T-helper 17 cell (primary cell): Measurements from ENCODE around the gene LGR6. TPM values are rescaled to one million over a fixed set of nuclear protein-coding genes. Genes with fewer than 3 reads are reported as not detected.

Experiments
- ATAC-seq: fragments of 150-1000 bp; cut with Tn5 transposase; 2 replicates; pipeline ENCODE4 v1.10.0; 2021; ENCODE audit warnings: mild to moderate bottlenecking, moderate library complexity
- DNase-seq, 3 donors: peaks; one replicate each; pipeline versions ENCODE4 v3.0.0 to v3.0.0-alpha.2; 2020 to 2021
- H3K9me3 ChIP-seq: one replicate; pipeline ENCODE4 v1.7.0; 2013; ENCODE audit warnings: low read length, mild to moderate bottlenecking; ENCODE audit not compliant: control insufficient read depth, poor library complexity, severe bottlenecking
- H3K27ac Mint-ChIP-seq: one replicate; pipeline ENCODE4 v1.8.0; 2022; ENCODE audit warnings: mild to moderate bottlenecking, moderate library complexity, mixed read lengths
- H3K27me3 Mint-ChIP-seq: one replicate; pipeline ENCODE4 v1.8.0; 2022; ENCODE audit warnings: mixed read lengths
- H3K36me3 Mint-ChIP-seq: one replicate; pipeline ENCODE4 v1.8.0; 2022; ENCODE audit warnings: low read depth, mixed read lengths
- H3K4me1 Mint-ChIP-seq: one replicate; pipeline ENCODE4 v1.8.0; 2022; ENCODE audit warnings: mild to moderate bottlenecking, mixed read lengths
- H3K4me3 Mint-ChIP-seq: one replicate; pipeline ENCODE4 v1.8.0; 2022; ENCODE audit warnings: mild to moderate bottlenecking, moderate library complexity, mixed read lengths
- total RNA-seq, 4 donors: library from RNA in 2 of 4; stranded (reverse) in 2 of 4; gene quantifications; one replicate each; pipeline ENCODE4 v1.2.3 and lab custom pipeline; 2022 to 2026

The LGR6 gene
- total RNA-seq, 2 donors from 2014 or later, result 0.13 to 0.25 TPM

DNA sequence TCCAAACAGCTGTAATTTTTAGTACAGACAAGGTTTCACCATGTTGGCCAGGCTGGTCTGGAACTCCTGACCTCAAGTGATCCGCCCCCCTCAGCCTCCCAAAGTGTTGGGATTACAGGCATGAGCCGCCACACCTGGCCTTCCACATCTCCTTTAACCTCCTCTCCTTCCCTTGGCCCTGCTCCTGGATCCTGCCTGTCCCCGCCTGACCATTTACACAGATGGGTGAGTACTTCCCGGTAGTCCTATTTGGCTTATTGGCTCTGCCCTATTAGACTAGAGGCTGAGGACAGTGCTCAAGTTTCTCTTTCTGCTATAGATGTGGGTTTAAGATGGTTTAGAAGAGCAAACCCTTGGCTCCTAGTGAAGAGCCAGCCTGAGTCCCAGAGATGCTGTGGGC, 40.3 kb upstream of the LGR6 start:
- ATAC-seq (no peak), DNase-seq (no peak)
- H3K9me3 ChIP-seq, result no peaks in the 10 kb centered on the region
- Mint-ChIP-seq H3K4me1 (peaks cover 38% of the 10 kb centered on the region), H3K27ac (no peak overlapping the region), H3K4me3 (peak overlapping the region; percentile 70), H3K36me3 (peaks cover 16% of the 10 kb centered on the region), H3K27me3 (no peaks in the 10 kb centered on the region)

DNA sequence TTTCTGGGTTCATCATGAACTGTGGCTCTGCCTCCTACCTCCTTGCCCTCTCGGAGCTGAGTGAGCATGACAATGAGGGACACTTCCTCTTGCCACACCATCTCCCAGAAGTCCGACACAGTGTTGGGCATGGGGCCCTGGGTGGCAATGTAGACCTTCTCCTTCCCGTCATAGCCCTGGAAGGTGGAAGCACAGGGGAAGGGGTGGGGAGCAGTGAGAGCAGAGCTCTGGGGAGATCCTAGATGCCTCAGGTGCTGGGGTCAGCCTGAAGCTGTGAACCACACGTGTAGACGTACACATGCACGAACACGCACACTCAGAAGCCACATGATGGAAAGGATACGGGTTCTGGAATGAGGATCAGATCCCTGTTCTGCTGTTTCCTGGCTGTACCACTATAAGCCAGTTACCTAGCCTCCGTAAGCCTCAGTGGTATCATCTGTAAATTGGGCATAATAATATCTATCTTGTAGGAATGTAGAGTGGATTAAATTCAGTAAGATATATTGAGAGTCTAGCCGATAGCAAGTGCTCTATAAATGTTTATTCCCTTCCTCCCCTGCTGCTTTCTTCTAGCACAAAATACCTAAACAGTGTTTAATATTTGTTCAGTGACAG, 39.3 kb upstream of the LGR6 start:
- H3K36me3 Mint-ChIP-seq, result peaks cover 16% of the 10 kb centered on the region
- H3K27me3 Mint-ChIP-seq, result no peaks in the 10 kb centered on the region
- peak overlapping the region; percentile 98 for H3K27ac Mint-ChIP-seq
- DNase-seq (no peak), ATAC-seq (no peak)
- H3K9me3 ChIP-seq, result no peaks in the 10 kb centered on the region
- no peak overlapping the region for H3K4me3 Mint-ChIP-seq
- peaks cover 46% of the 10 kb centered on the region for H3K4me1 Mint-ChIP-seq

DNA sequence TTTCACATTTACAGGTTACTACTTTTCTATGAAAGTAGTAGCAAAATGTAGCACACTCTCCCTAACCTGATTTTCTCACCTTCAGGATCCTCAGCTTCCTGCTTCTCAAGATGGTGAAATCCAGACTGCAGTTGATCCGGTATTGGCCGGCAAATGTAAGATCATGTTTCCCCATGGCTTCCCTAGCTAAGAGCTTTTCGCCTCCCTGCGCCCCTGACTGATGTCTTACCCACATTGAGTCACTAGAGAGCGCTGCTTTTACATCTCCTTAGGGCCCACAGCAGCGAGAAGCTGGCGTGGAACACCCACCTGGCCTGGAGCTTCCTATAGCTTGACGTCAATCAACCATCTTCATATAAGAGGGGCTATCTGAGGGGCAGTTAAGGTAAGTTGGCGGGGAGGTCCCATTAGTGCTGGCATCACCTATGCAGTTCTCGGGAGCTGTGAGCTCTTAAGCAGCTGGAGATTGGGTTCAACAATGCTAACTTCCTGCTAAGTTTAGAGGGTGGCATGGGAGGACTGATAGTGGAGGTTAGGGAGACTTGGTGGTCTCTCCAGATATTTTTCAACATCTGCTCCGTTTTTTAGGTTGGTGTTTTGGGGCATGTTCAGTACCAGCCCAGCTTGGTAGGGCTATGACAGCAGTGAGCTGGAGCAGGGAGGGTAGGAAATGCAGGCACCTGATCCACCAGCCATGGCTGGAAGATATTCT, 38.7 kb upstream of the LGR6 start:
- peak in 1 of 3 donors; percentile 53 for DNase-seq
- H3K9me3 ChIP-seq, result no peaks in the 10 kb centered on the region
- Mint-ChIP-seq H3K27ac (peak overlapping the region; percentile 98), H3K36me3 (peaks cover 18% of the 10 kb centered on the region), H3K4me1 (peaks cover 53% of the 10 kb centered on the region), H3K27me3 (no peaks in the 10 kb centered on the region), H3K4me3 (no peak overlapping the region)
- peak; percentile 83 for ATAC-seq

DNA sequence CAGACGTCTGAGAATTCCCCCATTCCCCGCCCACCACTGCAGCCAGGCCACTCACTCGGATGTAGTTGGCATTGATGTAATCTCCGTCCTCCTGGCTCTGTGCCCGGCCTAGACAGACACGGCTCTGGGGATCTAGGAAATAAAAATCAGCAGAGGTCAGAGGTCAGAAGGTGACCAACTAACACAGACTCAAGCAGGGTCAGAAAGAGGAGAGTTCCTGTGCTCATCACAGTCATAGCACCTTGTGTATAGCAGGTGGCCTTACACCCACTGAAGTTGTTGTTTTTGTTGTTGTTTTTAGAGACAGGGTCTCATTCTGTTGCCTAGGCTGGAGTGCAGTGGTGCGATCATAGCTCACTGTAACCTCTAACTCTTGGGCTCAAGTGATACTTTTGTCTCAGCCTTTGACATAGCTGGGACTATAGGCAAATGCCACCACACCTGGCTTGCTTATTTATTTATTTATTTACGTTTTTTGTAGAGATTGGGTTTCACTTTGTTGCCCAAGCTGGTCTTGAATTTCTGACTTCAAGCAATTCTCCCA, 38.0 kb upstream of the LGR6 start:
- Mint-ChIP-seq H3K4me1 (peaks cover 57% of the 10 kb centered on the region), H3K4me3 (no peak overlapping the region), H3K27me3 (no peaks in the 10 kb centered on the region), H3K36me3 (peaks cover 18% of the 10 kb centered on the region), H3K27ac (peak overlapping the region; percentile 98)
- no peaks in the 10 kb centered on the region for H3K9me3 ChIP-seq
- peak in 1 of 3 donors; percentile 42 for DNase-seq
- ATAC-seq, result no peak

DNA sequence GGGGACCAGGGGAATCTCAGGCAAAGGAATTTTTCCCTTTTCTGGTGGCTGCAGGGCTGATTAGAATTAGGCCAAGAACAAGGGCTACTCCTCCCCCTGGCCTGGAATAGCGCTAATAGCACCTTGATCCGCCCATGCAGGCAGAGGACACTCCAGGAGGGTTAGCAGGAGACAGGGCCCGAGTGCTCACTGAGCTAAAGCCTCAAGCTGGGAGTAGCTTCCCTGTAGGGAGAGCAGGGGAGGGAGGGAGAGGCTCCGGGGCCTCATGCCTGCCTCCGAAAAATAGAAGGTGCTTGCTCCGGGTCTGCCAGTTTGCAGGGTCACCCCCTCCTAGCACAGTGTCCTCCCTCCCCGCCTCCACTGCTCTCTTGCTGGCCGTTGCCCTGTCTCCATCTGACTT, 37.0 kb upstream of the LGR6 start:
- Mint-ChIP-seq H3K27ac (peak overlapping the region; percentile 98), H3K4me3 (no peak overlapping the region), H3K4me1 (peaks cover 60% of the 10 kb centered on the region), H3K27me3 (no peaks in the 10 kb centered on the region), H3K36me3 (peaks cover 11% of the 10 kb centered on the region)
- no peaks in the 10 kb centered on the region for H3K9me3 ChIP-seq
- ATAC-seq (no peak), DNase-seq (no peak)

DNA sequence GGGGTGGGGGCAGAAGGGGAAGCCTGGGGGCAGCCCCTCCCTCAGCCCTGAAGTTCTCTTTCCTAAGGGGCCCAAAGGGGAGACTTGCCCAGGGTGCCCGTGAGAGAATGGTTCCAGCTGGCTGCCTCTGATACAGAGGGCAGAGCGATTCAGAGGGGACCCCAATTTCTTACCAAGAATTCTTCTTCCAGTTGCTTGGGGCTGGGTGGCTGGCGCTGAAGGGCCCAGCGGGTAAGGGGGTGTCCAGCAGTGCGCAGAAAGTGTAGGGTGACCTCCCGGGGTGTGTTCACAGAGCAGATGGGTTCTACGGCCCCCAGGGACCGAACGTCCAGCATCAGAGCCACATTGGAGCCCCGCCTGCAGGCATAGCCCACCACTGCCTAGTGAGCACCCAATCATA, 35.7 kb upstream of the LGR6 start:
- no peak for ATAC-seq
- Mint-ChIP-seq H3K4me3 (peak overlapping the region; percentile 64), H3K4me1 (peaks cover 67% of the 10 kb centered on the region)

DNA sequence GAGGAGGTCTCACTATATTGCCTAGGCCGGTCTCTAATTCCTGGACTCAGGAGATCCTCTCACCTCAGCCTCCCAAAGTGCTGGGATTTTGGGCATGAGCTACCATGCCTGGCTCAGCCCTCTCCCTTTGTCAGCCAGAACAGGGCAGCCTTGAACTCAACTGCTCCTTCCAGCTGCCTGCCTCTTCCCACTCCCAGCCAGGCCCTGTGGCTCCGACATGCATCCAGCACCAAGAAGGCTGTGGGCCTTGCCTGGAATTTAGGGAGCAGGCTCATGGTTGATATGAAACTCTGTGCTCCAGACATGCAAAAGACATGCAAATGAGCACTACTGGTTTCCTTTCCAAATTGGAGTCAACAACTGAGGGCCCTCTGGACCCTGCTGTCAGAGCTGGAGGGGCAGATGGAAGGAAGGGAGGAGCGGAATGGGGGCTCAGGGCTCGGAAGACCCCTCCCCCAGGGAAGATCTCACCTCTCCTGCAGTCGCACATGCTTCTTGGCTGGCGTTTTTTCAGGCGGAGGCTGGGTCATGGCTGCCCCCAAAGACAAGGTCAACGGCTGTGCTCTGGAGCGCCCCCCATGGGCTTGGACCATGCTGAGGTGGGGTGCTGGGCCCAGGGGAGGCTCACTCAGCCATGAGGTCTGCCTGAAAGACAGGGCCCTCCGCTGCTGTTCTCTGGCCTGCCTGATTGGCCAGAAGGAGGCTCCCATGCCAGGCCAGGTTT, 34.6 kb upstream of the LGR6 start:
- peaks cover 7% of the 10 kb centered on the region for H3K36me3 Mint-ChIP-seq
- H3K27ac Mint-ChIP-seq, result peak overlapping the region; percentile 98
- ATAC-seq (no peak), DNase-seq (no peak)
- no peaks in the 10 kb centered on the region for H3K27me3 Mint-ChIP-seq
- H3K9me3 ChIP-seq, result no peaks in the 10 kb centered on the region
- peak overlapping the region; percentile 97 for H3K4me3 Mint-ChIP-seq
- H3K4me1 Mint-ChIP-seq, result peaks cover 69% of the 10 kb centered on the region

More for the DNA sequence above, 35.7 kb upstream of the LGR6 start:
- H3K27me3 Mint-ChIP-seq, result no peaks in the 10 kb centered on the region
- peaks cover 11% of the 10 kb centered on the region for H3K36me3 Mint-ChIP-seq
- no peak for DNase-seq
- H3K9me3 ChIP-seq, result no peaks in the 10 kb centered on the region
- H3K27ac Mint-ChIP-seq, result peak overlapping the region; percentile 98

DNA sequence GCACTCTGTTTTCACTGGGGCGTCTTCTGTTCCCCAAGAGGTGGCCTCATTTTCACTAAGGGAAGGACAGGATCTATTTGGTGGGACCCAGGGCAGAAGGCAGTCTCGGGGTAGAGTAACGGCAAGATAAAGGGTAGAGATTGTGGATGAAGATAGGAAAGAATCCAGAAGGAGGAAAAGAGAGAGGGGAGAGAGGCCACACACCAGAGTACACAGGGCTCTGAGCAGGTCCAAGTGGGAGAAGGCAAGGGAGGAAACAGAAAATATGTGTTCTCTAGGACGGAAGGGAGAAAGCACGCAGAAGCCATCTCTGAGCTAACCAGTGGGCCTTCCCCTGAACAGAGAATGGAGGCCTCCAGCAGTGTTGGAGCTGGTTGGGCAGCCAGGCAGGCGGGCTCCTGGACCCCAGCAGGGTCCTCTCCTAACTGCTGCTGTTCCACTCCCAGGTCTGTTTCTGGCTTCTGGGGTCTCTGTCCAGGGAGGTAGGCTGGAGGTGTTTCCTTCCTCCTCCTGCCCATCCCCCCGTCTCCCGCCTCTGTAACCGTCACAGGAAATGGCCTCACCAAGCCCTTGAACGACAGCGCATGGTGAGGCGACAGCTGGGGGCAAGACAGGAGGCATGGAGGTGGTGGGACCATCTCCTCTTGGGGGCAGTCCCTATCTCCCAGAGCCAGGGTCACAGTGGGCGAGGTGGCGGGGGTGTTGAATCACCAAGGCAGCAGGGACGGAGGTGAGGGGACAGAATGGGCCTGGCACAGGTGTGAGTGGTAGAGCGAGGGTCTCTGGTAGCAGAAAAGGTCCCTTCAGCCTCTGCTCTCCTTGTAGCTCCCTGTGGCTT, 33.8 kb upstream of the LGR6 start:
- Mint-ChIP-seq H3K27ac (peak overlapping the region; percentile 98), H3K4me1 (peaks cover 72% of the 10 kb centered on the region), H3K4me3 (peak overlapping the region; percentile 97), H3K27me3 (no peaks in the 10 kb centered on the region), H3K36me3 (peaks cover 5% of the 10 kb centered on the region)
- no peaks in the 10 kb centered on the region for H3K9me3 ChIP-seq
- DNase-seq, result no peak
- peak; percentile 29 for ATAC-seq

DNA sequence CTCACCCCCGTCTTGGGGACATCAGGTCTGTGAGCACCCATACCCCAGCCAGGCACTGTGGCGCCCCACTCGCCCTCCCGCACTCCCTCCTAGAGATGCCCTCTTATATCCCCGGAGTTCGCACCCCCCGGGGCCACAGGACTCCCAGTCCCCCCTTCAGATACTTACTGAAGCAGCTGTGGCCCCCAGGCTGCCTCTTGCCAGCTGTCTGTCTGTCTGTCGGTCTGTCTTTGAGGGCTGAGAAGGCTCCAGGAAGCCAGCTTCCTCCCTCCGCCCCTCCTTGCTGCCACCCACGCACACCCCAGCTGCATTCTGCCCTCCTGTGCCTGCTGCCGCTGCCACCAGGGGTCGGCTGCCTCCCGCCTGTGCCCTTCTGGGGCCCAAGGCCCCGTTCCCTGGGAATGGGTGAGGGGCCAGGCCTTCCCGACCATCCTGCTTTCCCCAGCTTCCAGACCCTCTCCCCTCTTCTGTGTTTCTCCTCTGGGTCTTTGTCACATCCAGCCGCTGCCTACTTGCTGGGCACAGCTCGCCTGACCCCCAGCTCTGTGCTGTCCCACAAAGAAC, 33.1 kb upstream of the LGR6 start, which contains the start of gene PTPN7:
Gene PTPN7, minus strand, starts transcription at position 226 of the 564 bp plus-strand sequence. CDS start 1,200 bp downstream, outside the sequence.
- ATAC-seq, result peak; percentile 66
- peak within 1 kb of the TSS; percentile 98 for H3K27ac Mint-ChIP-seq
- no peaks in the 10 kb centered on the region for H3K9me3 ChIP-seq
- no peaks in the 10 kb centered on the region for H3K27me3 Mint-ChIP-seq
- peak within 1 kb of the TSS; percentile 97 for H3K4me3 Mint-ChIP-seq
- H3K36me3 Mint-ChIP-seq, result peaks cover 3% of the 10 kb centered on the region
- peaks cover 70% of the 10 kb centered on the region for H3K4me1 Mint-ChIP-seq
- DNase-seq, result peak; percentile 56 to 62 (median 57)

DNA sequence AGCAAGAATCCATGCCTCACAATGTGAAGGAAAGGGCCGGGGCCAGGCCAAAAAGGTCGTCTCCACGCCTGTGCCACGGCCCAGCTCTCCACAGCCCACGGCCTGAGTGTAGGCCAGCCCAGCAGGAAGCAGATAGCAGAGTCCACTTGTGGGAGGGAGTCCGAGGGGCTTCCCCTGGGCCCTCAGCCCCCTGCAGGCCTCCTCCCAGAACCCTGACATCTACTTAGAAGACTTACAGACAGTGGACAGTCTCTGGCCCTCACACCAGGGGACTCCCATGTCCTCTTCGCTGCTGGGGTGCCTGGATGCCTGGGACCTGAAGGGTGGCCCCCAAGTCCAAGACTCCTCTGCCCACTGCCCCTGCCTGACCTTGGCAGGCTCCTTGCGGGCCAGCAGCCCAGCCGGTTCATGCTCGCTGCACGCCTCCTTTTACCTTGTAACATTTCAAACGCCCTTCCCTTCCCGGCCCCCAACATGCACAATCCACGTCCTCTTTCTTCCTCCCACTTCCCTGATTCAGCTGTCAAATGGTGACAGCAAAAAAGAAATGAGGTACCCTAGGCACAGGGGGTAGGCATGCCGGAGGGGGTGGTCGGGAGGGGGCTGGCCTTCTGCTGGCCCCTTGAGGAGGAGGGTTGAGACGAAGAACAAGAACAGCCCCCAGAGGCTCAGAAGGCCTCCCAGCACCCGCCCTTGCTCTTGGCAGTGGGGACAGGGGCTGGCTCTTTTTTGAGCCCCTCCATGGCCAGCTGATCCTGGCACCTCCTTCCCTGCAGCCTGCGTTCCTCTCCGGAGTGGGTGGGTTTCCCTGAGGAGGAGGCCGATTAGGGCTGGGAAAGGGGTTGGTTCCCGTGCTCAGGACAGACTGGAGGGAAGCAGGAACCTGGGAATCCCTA, 32.2 kb upstream of the LGR6 start:
- Mint-ChIP-seq H3K27me3 (no peaks in the 10 kb centered on the region), H3K4me3 (peak overlapping the region; percentile 97), H3K27ac (peak overlapping the region; percentile 98), H3K4me1 (peaks cover 67% of the 10 kb centered on the region), H3K36me3 (peaks cover 3% of the 10 kb centered on the region)
- no peak for DNase-seq
- H3K9me3 ChIP-seq, result no peaks in the 10 kb centered on the region
- no peak for ATAC-seq

DNA sequence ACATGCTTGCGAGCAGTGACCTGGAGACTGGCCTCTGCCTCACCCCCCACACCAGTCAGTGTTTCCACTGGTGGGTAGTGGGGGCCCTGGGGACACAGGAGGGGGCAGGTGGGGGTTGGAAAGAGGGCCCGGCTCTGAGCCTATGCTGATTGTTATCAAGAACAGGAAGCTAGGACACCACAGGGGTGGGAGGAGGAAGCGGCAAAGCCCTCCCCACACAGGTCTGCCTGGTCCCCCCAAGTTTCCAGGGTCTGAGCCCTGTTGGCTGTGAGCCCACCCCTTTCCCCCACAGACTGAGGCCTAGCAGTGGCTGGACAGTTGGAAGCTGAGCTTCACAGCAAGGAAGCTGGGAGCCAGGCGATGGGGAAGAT, 31.6 kb upstream of the LGR6 start:
- ATAC-seq (no peak), DNase-seq (peak in 1 of 3 donors; percentile 43)
- no peaks in the 10 kb centered on the region for H3K9me3 ChIP-seq
- Mint-ChIP-seq H3K27me3 (no peaks in the 10 kb centered on the region), H3K4me1 (peaks cover 70% of the 10 kb centered on the region), H3K4me3 (peak overlapping the region; percentile 97), H3K36me3 (peaks cover 3% of the 10 kb centered on the region), H3K27ac (peak overlapping the region; percentile 98)
